Measurements from ENCODE around the gene SERTM1.

SERTM1 gene

GRCh38 chr13:36673838-36674326 is at the start of gene SERTM1:
TSS of gene SERTM1 (plus strand) at chr13:36674020. CDS start at chr13:36695079, 21,059 bp downstream.
- TF ChIP-seq CTCF (IDR thresholded peaks at IDR 0.05), result no peak

- no peak for TF ChIP-seq CTCF (IDR thresholded peaks at IDR 0.05)
Observed at GRCh38 chr13:36628377-36629056, 45.3 kb upstream of the SERTM1 start.

GRCh38 chr13:36629057-36629385 is 44.8 kb upstream of the SERTM1 start:
- no peak for TF ChIP-seq CTCF (IDR thresholded peaks at IDR 0.05)

GRCh38 chr13:36630181-36630803 is 43.5 kb upstream of the SERTM1 start:
- no peak for TF ChIP-seq CTCF (IDR thresholded peaks at IDR 0.05)

GRCh38 chr13:36639610-36640009 is 34.2 kb upstream of the SERTM1 start:
- no peak for TF ChIP-seq CTCF (IDR thresholded peaks at IDR 0.05)

- TF ChIP-seq CTCF (IDR thresholded peaks at IDR 0.05), result no peak
Observed at GRCh38 chr13:36650611-36651010, 23.2 kb upstream of the SERTM1 start.

- no peak for TF ChIP-seq CTCF (IDR thresholded peaks at IDR 0.05)
Observed at GRCh38 chr13:36665630-36666029, 8.2 kb upstream of the SERTM1 start.

Measured in LNCAP (cell line).